Right cardiac atrium (tissue), 5 donors: ENCODE results near the gene PKM. TPM values are rescaled to one million over a fixed set of nuclear protein-coding genes. Genes with fewer than 3 reads are reported as not detected.
A peak's percentile ranks its signal among the peaks of the same experiment; 100 is the strongest.

Experiments used
- ATAC-seq, 2 donors: fragments of 200-7000 bp; cut with Tn5 transposase; one replicate each; pipeline versions ENCODE4 v1.8.0 to v1.9.1; 2020; ENCODE audit warnings: moderate library complexity in 2 of 2, mild to moderate bottlenecking in 1 of 2
- DNase-seq, 3 donors: peaks; one replicate each; pipeline ENCODE4 v3.0.0-alpha.2; 2020
- H3K27ac ChIP-seq: one replicate; pipeline ENCODE4 v1.5.1; 2013; ENCODE audit warnings: mild to moderate bottlenecking, low read length, control low read depth, moderate library complexity
- H3K27me3 ChIP-seq: one replicate; pipeline ENCODE4 v1.6.1; 2013; ENCODE audit not compliant: control insufficient read depth, insufficient read depth
- H3K4me1 ChIP-seq: one replicate; pipeline ENCODE4 v1.6.1; 2013; ENCODE audit warnings: low read length; ENCODE audit not compliant: control insufficient read depth, insufficient read depth
- H3K4me3 ChIP-seq: one replicate; pipeline ENCODE4 v1.5.1; 2013; ENCODE audit warnings: low read length, control low read depth
- H3K9me3 ChIP-seq: one replicate; pipeline ENCODE4 v1.6.1; 2013; ENCODE audit warnings: low read length; ENCODE audit not compliant: control insufficient read depth
- WGBS: extraction: QIAGEN DNeasy Blood & Tissue Kit; methylation state at CpG from one replicate; pipeline ENCODE4 v1.1.7; 2013; 5-methylcytosine and 5-hydroxymethylcytosine counted together
- intact Hi-C, 4 donors: fragments of 100-400 bp; cut with DNase I; formaldehyde crosslinking; loops; one replicate each; pipeline versions ENCODE4 v1.11.0 to v1.14.0; 2022 to 2023
- polyA plus RNA-seq: library from polyadenylated mRNA; stranded (reverse); fragments of 200-250 nt; gene quantifications from one replicate; pipeline ENCODE4 v1.2.3, GENCODE V29; 2013
- total RNA-seq, 4 donors: library from RNA; stranded (reverse); fragmentation: NEBNext Ultra II Directional; extraction: Animal tissue kit (Norgen Biotek cat#: 25700); gene quantifications; one replicate each; pipeline ENCODE4 v1.2.1, GENCODE V29; 2021
- donor health status: healthy with polysubstance abuse.
- donor health status: DM: no; HTN: yes; CAD: no.
- donor health status: DM: no; HTN: no; CAD: no.
- donor health status: DM: no; HTN: yes; CAD: no; lungs with severe emphysema.
- donor health status: DM: yes; HTN: yes; CAD: no.

PKM gene
- total and polyA plus RNA-seq, 5 donors = 822 to 1,102 (median 988) TPM

GRCh38 chr15:72269739-72270138, 38.7 kb upstream of the PKM start:
- Histone ChIP-seq H3K4me3 (no peak overlapping the region), H3K9me3 (no peaks in the 10 kb centered on the region), H3K4me1 (no peaks in the 10 kb centered on the region), H3K27ac (no peak overlapping the region), H3K27me3 (no peaks in the 10 kb centered on the region)
- DNase-seq (no peak), ATAC-seq (no peak)
- 93% methylated on average over 4 of the region's 4 CpGs for WGBS
- intact Hi-C loops = loop anchor here in 2 of 4 donors (5.0 to 10.0 kb wide), 3 partner anchors 37 to 72 kb away; partner anchors contain the start of genes GRAMD2A (in 1 of the 2) and PKM (in 1 of the 2)

DNA sequence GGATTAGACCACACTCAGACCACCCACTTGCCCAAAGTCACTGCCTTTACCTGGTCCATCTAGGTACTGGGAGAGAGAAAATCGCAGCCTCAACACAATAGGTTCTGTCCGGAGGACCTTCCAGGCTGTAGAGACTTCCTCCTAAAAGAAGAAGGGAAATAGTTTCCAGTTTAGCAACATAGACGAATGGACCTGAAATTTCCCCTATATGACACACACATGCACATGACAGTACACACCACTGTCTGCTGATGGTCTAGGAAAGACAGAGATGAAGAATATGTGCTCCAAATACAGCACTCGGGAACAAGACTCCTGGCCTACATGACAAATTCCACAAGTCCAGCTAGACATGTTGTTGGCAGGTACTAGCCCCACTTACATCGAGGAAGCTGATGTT, 34.0 kb upstream of the PKM start:
- 93% methylated on average over 5 of the region's 5 CpGs for WGBS
- no peak for DNase-seq
- ATAC-seq = no peak
- intact Hi-C loops = no loop called here
- no peak overlapping the region for H3K4me3 ChIP-seq
- H3K4me1 ChIP-seq = no peaks in the 10 kb centered on the region
- H3K27me3 ChIP-seq = no peaks in the 10 kb centered on the region
- no peaks in the 10 kb centered on the region for H3K9me3 ChIP-seq
- no peak overlapping the region for H3K27ac ChIP-seq

DNA sequence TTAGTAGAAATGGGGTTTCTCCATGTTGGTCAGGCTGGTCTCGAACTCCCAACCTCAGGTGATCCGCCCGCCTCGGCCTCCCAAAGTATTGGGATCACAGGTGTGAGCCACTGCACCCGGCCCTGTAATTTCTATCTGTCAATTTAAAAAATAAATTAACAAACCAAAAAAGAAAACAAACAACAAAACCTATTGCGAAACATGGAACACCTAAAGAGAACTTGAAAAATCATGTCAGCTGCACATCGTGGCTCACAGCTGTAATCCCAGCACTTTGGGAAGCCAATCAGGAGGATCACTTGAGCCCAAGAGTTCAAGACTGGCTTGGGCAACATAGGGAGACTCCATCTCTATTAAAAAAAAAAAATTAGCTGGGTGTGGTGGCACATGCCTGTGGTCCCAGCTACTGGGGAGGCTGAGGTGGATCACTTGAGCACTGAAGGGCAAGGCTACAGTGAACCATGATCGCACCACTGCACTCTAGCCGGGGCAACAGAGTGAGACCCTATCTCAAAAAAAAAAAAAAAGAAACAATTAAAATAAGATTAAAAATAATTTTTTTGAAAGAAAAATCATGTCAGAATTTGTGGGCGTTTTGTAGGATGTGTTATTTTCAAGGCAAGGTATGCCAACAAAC, 21.8 kb upstream of the PKM start:
- no peaks in the 10 kb centered on the region for H3K4me1 ChIP-seq
- WGBS = 97% methylated on average over 10 of the region's 10 CpGs

DNA sequence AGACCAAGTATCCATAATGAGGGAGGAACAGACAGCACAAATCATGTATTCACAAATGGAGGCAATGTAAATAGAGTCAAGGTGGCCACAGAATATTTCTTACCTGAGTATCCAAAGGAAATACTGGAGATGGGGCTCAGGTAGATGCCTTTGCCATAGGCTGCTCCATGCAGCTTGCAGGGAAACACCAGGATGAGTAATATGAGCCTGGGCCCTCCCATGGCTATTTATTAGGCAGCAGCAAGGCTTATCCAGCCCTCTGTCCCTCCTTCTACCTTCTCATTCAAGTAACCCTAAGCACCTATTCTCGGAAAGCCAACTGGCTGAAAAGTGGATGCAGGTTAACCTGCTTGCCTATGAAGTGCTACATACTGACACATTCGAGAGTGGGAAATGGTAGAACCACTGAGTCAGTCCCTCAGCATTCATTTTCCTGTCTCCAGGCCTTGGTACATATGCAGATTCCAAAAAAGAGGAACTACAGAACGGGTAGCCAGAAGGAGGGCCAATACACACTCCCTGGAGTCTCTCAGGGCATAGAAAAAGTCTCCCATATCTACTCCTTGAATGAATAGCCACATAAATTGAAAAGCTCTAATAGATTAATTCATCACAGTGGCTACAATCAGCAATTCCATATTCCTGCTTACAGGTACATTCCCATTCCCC, 18.3 kb upstream of the PKM start:
- Histone ChIP-seq H3K4me1 (no peaks in the 10 kb centered on the region), H3K27ac (no peak overlapping the region), H3K4me3 (no peak overlapping the region), H3K27me3 (no peaks in the 10 kb centered on the region), H3K9me3 (no peaks in the 10 kb centered on the region)
- ATAC-seq (no peak), DNase-seq (no peak)
- 81% methylated on average over 3 of the region's 3 CpGs for whole genome bisulfite sequencing
- intact Hi-C loops = no loop called here

More for the DNA sequence above, 21.8 kb upstream of the PKM start:
- ATAC-seq (no peak), DNase-seq (no peak)
- Histone ChIP-seq H3K9me3 (no peaks in the 10 kb centered on the region), H3K27me3 (no peaks in the 10 kb centered on the region), H3K27ac (no peak overlapping the region), H3K4me3 (no peak overlapping the region)
- intact Hi-C loops = no loop called here

DNA sequence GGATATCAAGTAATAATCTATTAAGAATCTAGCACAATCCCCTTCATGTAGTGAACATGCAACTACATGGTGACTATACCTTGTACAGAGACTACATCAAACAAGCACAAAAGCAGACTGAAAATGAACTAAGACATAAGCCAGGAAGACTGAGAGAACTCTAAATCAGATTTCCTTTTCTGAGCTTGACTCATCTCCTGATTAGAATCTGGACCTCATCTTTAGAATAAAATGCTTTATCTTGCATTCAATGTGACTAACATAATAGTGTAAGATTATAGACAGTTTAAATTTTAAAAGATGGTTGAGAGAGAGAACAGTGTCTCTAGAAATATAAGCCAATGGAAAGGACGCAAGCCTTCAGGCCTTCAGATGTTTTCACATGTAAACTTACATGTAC, 17.5 kb upstream of the PKM start:
- Histone ChIP-seq H3K27me3 (no peaks in the 10 kb centered on the region), H3K4me1 (no peaks in the 10 kb centered on the region), H3K4me3 (no peak overlapping the region), H3K9me3 (no peaks in the 10 kb centered on the region), H3K27ac (no peak overlapping the region)
- ATAC-seq = no peak
- DNase-seq = no peak
- WGBS = 97% methylated on average over 1 of the region's 1 CpG
- intact Hi-C loops = no loop called here

DNA sequence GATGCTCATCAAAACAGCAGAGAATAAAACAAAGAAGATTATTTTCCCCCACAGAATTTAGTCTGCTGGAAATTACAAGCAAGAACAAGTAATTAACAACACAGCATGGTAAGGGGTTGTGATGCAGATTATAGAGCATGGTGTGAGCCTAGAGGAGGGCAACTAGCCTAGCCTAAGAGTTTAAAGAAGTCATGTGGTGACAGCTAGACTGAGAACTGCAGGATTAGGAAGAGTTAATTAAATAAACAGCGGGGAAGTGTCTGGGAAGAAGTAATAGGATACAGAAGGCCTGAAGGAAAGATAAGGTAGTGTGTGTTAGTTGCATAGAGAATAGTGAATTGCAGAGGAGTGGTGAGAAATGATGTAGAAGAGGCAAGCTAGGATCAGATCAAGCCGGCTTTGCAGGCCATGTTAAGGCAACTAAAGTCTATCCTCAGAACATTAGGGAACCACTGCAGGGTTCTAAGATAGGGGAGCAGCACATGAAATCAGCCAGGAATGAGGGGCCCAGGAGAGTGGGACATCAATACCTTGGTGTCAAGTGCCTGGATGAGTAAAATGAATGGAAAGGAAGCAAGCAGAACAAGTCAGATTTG, 11.9 kb upstream of the PKM start:
- no peak for ATAC-seq
- intact Hi-C loops = no loop called here
- Histone ChIP-seq H3K9me3 (no peaks in the 10 kb centered on the region), H3K4me3 (no peak overlapping the region), H3K27me3 (no peaks in the 10 kb centered on the region), H3K4me1 (no peaks in the 10 kb centered on the region), H3K27ac (no peak overlapping the region)
- WGBS = 40% methylated on average over 2 of the region's 2 CpGs
- DNase-seq = no peak

DNA sequence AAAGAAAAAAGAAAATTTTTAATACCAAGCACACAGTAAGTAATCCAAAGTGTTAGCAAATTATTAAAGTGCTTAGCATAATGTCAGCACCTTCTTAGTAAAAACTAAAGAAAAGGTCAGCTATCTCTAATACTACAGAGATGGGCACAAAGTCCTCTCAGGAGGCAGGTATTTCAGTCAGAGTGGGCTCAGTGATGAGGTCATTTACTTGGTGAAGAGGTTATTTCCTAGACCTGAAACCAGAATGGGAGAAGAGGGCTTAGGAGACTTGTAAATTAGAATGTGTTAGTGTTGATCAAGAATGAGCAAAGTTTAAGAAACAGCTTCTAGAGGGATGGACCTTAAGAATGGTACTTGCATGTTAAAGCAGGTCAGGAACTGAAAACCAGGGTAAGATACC, 8.7 kb upstream of the PKM start:
- intact Hi-C loops = no loop called here
- DNase-seq (no peak), ATAC-seq (no peak)
- Histone ChIP-seq H3K27ac (no peak overlapping the region), H3K9me3 (no peaks in the 10 kb centered on the region), H3K27me3 (no peaks in the 10 kb centered on the region), H3K4me1 (peaks cover 2% of the 10 kb centered on the region), H3K4me3 (no peak overlapping the region)

DNA sequence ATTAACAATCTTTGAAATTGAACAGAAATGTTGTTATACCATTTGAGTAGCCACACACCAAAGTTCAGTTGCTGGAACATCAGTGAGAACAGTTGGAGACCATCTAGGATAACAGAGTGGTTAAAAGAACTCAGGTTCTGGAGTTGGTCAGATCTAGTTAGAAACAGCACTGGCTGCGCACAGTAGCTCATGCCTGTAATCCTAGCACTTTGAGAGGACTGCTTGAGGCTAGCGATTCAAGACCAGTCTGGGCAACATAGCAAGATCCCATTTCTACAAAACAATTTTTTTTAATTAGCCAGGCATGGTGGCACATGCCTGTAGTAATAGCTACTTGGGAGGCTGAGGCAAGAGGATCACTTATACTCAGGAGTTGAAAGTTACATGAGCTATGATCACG, 7.6 kb upstream of the PKM start:
- intact Hi-C loops = no loop called here
- DNase-seq (no peak), ATAC-seq (no peak)
- Histone ChIP-seq H3K4me3 (no peak overlapping the region), H3K27ac (no peak overlapping the region), H3K9me3 (no peaks in the 10 kb centered on the region), H3K4me1 (peaks cover 2% of the 10 kb centered on the region), H3K27me3 (no peaks in the 10 kb centered on the region)
- 97% methylated on average over 3 of the region's 3 CpGs for WGBS

- peaks cover 2% of the 10 kb centered on the region for H3K4me1 ChIP-seq
- H3K4me3 ChIP-seq = no peak overlapping the region
- H3K27me3 ChIP-seq = no peaks in the 10 kb centered on the region
- H3K27ac ChIP-seq = peak overlapping the region; percentile 71
- intact Hi-C loops = no loop called here
- no peak for DNase-seq
- H3K9me3 ChIP-seq = no peaks in the 10 kb centered on the region
- 100% methylated on average over 1 of the region's 1 CpG for whole genome bisulfite sequencing
- no peak for ATAC-seq
Measured at GRCh38 chr15:72237853-72238224, 6.8 kb upstream of the PKM start.

DNA sequence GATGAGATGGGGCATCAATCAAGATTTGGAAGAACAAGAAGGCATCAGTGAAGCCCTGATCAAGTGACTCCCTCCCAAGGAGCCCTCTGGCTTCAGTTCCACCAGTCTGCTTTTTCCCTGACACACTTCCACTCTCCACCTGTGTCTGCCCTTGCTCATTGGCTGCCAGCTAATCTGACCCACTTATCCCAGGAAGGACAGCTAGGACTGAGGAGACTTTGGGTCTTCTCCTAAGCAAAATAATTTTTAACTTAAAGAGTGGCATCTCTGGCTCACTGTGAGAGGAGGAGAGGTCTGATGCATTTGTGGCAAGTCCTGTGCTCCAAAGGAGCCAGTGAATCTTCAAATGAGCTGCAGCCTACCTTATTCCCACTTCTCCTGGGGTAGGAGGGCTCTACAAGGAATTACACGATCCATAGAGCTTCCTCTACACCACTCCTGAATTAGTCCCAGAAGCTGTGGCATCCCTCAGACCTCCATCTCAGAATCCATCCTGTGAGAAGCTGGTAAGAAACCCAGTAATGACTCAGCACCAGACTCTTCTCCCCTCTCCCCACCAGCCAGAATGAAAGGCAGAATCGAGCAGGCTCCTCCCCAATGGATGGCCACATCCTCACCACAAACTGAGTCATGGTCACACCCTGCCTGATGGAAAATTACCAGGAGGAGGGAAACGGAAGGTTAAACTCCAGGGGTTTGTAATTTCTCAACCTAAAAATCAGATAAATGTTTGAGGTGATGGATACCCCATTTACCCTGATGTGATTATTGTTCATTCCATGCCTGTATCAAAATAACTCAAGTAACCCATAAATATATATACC, 6.3 kb upstream of the PKM start:
- Histone ChIP-seq H3K4me3 (no peak overlapping the region), H3K27ac (peak overlapping the region; percentile 20), H3K9me3 (no peaks in the 10 kb centered on the region), H3K4me1 (peaks cover 2% of the 10 kb centered on the region), H3K27me3 (no peaks in the 10 kb centered on the region)
- ATAC-seq (peak; percentile 79 to 93), DNase-seq (peak; percentile 70 to 81 (median 71))
- intact Hi-C loops = no loop called here
- WGBS = 41% methylated on average over 3 of the region's 3 CpGs
